Stimulated activated CD8-positive, alpha-beta memory T cell treated with anti-CD3 and anti-CD28 coated beads, Interleukin-4, amount 100 ng/mL, for 4 hours (primary cell): ENCODE results near the gene RAD50.

Source experiments
- DNase-seq, 2 donors: peaks; one replicate each; pipeline ENCODE4 v3.0.0-alpha.2; 2020; ENCODE audit warnings: low read depth in 2 of 2, low spot score in 1 of 2

The RAD50 gene

DNA sequence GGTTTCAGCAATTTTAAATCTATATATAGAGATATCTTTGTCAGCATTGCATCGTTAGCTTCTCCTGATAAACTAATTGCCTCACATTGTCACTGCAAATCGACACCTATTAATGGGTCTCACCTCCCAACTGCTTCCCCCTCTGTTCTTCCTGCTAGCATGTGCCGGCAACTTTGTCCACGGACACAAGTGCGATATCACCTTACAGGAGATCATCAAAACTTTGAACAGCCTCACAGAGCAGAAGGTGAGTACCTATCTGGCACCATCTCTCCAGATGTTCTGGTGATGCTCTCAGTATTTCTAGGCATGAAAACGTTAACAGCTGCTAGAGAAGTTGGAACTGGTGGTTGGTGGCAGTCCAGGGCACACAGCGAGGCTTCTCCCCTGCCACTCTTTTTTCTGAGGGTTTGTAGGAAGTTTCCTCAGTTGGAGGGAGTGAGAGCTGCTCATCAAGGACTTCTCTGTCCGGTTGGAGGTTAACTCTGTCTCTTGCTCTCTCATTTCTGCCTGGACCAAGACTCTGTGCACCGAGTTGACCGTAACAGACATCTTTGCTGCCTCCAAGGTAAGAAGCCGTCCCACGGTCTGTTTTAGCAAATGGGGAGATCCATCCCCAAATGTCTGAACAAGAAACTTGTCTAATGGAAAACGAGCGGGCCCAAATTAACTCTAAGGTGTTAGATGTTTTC is 117.3 kb downstream of the RAD50 start, which contains the start of gene IL4:
Gene IL4, plus strand, starts transcription at position 51 of the 692 bp plus-strand sequence. Its CDS starts 62 bp downstream, at position 113.
- no peak for DNase-seq

GRCh38 chr5:132674671-132675506 is 118.1 kb downstream of the RAD50 start:
- no peak for DNase-seq

DNA sequence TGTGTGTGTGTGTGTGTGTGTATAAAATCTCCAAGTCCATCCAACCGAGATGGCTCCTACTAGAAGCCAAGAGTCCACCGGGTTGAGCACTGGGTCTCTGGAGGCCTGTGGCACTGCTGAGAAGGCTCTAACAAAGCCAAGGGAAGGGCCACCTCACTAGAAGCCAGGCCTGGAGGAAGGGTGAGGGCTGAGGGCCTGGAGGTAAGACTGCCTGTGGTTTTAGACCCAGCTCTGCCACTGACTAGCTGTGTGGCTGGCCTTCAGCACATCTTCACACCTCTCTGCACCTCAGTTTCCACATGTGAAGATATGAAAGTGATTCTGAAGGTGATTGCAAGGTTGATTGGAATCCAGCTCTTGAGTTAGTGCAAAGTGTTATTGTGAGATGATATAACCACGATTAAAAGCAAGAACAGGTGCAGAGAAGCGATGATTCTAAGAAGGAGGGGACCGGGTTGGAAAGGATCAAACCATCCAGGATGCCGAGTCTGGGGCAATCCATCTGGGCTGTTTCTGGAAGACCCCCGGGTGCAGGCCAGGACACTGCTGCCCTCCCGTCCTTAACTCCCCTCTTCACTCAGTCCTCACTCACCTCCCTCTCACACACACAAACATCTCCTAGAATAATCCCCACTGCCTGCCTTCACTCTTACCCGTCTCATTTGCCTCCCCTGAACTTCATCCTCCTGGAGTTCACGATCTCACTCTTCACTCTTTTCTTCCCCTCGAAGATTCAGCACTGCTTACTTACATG is 119.3 kb downstream of the RAD50 start:
- no peak for DNase-seq

- no peak for DNase-seq
Observed at GRCh38 chr5:132677191-132677590, 120.4 kb downstream of the RAD50 start.

DNA sequence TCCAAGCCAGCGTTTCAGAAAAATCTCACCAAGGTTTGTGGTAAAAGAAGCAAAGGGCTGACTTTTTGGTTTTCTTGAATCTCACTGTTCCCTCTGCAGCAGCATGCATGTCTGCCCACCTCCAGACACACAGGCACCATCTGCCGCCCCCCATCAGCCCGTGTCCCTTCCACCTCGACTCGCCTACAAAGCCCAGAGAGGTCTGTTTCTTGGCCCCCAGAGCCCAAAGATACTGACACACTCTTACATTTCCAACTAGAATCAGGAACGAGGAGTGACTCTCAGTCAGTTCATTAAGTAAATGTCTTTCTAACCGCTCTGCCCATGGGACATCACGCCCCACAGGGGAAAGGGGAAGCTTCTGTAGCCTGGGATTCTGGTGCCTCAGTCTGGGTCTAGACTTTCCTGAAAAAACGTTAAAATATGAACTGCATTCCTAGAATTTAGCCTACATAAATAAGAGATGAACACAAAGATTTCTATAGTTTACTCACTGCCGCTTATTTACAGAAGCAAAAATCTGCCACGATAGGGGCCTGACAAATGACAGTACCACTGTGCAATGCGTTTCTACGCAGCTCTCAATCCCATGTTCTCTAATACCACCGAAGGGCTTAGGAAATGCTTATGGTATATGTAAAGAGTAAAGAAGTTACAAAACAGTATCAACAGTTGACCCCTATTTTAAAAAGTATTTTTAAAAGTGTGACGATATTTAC is 121.1 kb downstream of the RAD50 start:
- DNase-seq, result no peak

DNA sequence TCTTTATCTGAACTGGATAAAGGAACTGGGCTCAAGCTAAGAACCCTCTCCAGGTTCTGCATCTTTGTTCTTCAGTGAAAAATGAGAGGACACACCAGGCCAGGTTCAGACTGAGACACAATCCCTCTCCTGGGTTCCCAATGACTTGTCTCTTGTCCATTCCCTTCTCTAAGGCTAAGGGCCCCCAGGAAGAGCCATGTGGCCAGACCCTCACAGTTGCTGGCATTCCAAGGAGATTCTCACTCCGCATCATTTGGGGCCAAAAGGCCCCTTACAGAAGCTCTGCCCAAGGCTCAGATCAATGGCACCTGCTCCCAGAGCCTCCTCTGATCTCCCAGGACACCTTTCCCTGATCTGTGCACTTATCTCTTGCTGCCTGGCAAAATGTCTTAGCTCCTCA is 122.0 kb downstream of the RAD50 start:
- DNase-seq, result no peak

DNA sequence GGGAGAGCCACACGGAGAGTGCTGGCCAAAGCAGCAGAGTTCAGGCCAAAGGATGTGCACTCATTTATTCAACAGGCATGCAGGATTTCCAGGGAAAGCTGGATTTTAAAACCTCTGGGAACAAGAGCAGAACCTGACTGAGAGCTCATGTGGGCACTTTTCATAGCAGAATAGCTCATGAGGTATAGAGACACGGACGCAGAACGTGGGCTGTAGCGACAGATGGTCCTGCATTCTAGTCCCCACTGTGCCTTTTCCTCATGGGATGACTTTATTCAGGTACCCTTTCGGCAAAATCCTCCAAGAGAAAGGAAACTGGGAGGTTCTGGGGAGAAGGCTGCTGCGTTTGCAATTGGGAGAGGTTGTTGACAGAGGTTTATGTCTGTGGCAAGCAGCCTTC is 122.4 kb downstream of the RAD50 start:
- no peak for DNase-seq

- DNase-seq, result no peak
Observed at GRCh38 chr5:132679717-132680380, 123.1 kb downstream of the RAD50 start.

- DNase-seq, result no peak
Observed at GRCh38 chr5:132680780-132681475, 124.2 kb downstream of the RAD50 start.

DNA sequence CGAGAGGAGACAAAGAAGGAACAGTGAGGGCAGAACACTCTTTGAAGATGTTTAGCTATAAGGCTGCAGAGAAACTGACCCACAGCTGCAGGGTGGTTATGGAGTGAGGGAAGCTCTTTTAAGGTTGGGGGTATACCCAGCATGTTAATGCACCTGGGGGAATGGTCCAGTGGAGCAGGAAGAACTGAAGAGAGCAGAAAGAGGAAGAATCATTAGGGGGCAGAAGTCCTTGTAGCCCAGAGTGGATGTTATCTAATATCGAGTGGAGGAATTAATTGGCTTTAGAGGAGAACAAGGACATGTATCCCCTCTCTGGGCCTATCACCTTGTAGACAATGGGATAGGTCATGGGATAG is 124.7 kb downstream of the RAD50 start:
- DNase-seq, result no peak

- no peak for DNase-seq
Observed at GRCh38 chr5:132681983-132682382, 125.2 kb downstream of the RAD50 start.

DNA sequence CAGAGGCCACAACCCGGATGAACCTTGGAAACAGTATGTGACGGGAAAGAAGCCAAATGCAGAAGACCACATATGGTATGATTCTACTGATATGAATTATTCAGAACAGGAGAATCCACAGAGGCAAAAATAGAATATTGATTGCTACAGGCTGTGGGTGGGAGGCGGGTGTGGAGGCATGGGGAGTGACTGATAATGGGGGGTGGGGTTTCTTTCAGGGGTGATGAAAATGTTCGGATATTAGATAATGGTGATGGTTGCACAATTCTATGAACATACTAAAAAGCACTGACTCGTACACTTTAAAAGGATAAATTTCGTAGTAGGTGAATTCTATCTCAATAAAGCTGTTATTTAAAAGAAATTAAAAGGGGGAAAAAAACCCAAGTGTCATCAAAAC is 127.7 kb downstream of the RAD50 start:
- no peak for DNase-seq

DNA sequence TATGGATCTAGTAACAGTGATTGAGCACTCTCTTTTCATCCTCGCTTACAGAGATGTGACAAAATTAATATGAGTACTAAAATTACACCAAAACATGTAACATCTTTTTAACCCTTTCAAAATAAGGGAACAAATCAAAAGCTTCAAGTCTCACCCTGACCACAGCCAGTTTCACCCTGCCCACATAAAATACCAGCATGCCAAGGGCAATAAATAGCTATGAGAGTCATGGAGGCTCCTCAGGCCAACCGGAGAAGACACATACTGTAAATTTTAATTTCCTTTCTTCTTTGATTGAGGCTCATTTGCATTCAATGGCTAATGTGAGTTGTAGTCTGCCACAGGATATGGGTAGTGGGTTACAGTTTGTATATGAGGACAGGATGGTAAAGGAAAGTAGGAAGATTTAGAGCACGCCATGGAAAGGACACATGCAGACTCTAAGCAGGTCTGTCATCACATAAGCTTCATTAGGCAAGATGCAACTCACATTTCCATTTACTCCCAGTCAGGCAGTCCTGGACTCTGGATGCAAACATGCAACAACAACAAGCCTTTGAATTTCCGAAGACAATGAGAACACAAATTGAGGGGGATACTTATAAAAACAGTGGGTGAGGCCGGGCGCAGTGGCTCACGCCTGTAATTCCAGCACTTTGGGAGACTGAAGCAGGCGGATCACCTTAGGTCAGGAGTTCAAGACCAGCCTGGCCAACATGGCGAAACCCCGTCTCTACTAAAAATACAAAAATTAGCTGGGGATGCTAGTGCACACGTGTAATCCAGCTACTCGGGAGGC is 128.3 kb downstream of the RAD50 start:
- no peak for DNase-seq

DNA sequence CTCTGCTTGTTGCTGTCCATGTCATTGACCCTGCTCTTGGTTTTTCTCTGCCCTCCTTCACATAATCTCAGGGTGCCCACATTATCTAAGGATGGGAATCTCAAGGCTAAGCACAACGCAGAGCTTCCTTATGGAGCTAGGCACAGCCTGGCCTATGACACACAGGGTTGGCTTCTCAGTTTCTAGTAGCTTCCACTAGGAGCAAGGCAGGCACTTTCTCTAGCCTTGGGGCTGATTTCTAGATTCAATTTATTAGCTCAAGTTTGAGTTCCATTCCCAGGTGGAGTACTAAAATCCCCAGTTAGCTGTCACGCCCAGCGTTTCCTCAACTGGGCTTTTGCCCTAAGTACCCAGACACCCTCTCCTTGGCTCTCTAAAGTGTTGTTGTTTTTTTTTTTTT is 129.4 kb downstream of the RAD50 start:
- no peak for DNase-seq

DNA sequence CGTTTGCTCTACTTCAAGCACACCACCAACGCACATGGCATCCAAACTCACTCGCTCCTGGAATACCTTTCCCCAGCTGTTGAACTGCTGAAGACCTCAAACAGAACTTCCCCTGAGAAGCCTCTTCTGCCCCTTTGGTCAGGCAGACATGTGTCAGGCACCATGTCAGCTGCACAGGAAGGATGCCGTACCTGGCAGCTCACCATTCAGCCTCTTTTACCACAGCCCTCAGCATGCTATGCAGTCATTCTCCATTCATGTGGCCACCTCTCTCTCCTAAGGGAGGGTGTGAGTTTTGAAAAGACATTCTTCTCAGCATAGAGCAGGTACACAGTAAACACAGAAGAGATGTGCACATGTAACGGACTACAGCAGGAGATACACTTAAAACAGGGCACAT is 131.2 kb downstream of the RAD50 start:
- no peak for DNase-seq

DNA sequence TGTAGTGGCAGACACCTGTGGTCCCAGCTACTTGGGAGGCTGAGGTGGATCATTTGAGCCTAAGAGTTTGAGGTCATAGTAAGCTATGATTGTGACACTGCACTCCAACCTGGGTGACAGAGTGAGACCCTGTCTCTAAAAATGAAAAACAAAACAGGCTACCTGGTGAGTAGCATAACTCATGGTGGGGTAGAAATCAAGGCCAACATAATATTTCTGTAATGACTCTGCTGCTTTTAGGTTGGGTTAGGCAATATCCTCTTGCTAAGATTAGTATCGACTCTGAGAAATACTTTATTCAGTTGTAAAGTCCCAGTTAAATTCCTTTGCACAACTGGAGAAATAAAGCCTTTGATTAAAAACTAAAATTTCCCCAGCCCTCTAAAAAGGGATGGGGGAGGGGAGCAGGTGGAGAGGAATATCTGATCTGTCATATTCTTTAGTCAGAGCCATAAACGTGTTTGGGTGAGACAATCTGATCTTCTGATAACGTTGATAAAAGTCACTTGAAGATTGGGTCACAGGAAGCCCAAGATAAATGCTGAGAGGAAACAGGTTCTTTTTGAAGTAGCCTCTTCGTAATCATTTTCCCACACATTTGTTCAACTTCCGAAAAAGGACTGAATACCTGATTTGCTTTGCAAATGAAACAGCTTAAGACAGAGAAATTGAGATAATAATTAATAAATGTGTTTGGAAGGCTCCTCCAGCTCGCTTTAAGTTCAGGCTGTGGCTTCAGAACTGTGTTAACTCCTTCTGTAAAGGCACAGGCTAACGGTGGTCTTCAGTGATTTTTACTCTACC is 132.0 kb downstream of the RAD50 start:
- no peak for DNase-seq

- DNase-seq, result no peak
Observed at GRCh38 chr5:132689513-132689912, 132.7 kb downstream of the RAD50 start.

DNA sequence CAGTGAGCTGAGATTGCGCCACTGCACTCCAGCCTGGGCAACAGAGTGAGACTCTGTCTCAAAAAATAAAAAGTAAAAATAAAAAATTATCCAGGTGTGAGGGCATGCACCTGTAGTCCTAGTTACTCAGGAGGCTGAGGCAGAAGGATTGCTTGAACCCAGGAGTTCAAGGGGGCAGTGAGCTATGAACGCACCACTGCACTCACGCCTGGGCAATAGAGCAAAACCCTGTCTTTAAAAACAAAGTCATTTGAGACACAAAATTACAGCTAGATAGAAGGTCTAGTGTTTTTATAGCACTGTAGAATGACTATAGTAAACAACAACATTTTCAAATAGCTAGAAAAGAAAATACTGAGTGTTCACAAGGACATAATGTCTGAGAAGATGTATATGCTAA is 133.4 kb downstream of the RAD50 start:
- DNase-seq, result no peak
